PC-9 (cell line): ENCODE results near the gene EIF5. TPM values are rescaled to one million over a fixed set of nuclear protein-coding genes. Genes with fewer than 3 reads are reported as not detected.

Experiments
- BruUV-seq: library from RNA; stranded (reverse); fragments of 400-500 nt; replicated peaks from 2 replicates; lab custom pipeline; 2021; lab: Mats Ljungman, UMichigan
- CTCF ChIA-PET: fragments of 300-600 bp; sonication (Branson Sonifier 250); formaldehyde crosslinking; loops from one replicate; lab custom pipeline; 2022; ENCODE audit warnings: antibody characterized with exemption; lab: Charles Lee
- POLR2A ChIA-PET: fragments of 300-600 bp; sonication (Branson Sonifier 250); formaldehyde crosslinking; loops from one replicate; lab custom pipeline; 2022; ENCODE audit warnings: antibody characterized with exemption; ENCODE audit not compliant: unreplicated experiment; lab: Charles Lee
- DNase-seq, 2 experiments: peaks; one replicate each; pipeline versions ENCODE4 v3.0.0 to v3.0.0-alpha.2; 2015 to 2022; ENCODE audit warnings: mixed read lengths in 1 of 2
- H2AFZ ChIP-seq: fragments of 200-600 bp; sonication (generic); 2 replicates; pipeline ENCODE4 v1.8.1; 2017; ENCODE audit warnings: antibody characterized with exemption
- H3F3A ChIP-seq: fragments of 200-600 bp; sonication (generic); 2 replicates; pipeline ENCODE4 v1.8.1; 2017; ENCODE audit warnings: antibody characterized with exemption, mild to moderate bottlenecking, low read depth; ENCODE audit not compliant: insufficient read depth
- H3K27ac ChIP-seq: fragments of 200-600 bp; sonication (generic); 2 replicates; pipeline ENCODE4 v1.6.1; 2016; ENCODE audit warnings: mixed run types
- H3K27me3 ChIP-seq: fragments of 200-600 bp; sonication (generic); 2 replicates; pipeline ENCODE4 v1.6.1; 2016; ENCODE audit warnings: low read depth, mixed run types; ENCODE audit not compliant: insufficient read depth
- H3K36me3 ChIP-seq: fragments of 200-600 bp; sonication (generic); 2 replicates; pipeline ENCODE4 v1.6.1; 2016; ENCODE audit warnings: low read depth, mixed run types
- H3K4me1 ChIP-seq: fragments of 200-600 bp; sonication (generic); replicated peaks from 2 replicates; pipeline ENCODE4 v1.6.1; 2016; ENCODE audit warnings: mixed run types; ENCODE audit not compliant: insufficient read depth
- H3K4me2 ChIP-seq: fragments of 200-600 bp; sonication (generic); 2 replicates; pipeline ENCODE4 v1.6.1; 2017; ENCODE audit warnings: mixed run types
- H3K4me3 ChIP-seq: fragments of 200-600 bp; sonication (generic); 2 replicates; pipeline ENCODE4 v1.6.1; 2016; ENCODE audit warnings: mixed run types
- H3K79me2 ChIP-seq: fragments of 200-600 bp; sonication (generic); 2 replicates; pipeline ENCODE4 v1.6.1; 2017; ENCODE audit warnings: low read depth, mixed run types
- H3K9me2 ChIP-seq: fragments of 200-600 bp; sonication (generic); 2 replicates; pipeline ENCODE4 v1.8.1; 2017; ENCODE audit warnings: mild to moderate bottlenecking; ENCODE audit not compliant: insufficient read depth
- H3K9me3 ChIP-seq: fragments of 200-600 bp; sonication (generic); 2 replicates; pipeline ENCODE4 v1.8.1; 2016; ENCODE audit warnings: low read depth; ENCODE audit not compliant: insufficient read depth
- H4K20me1 ChIP-seq: fragments of 200-600 bp; sonication (generic); 2 replicates; pipeline ENCODE4 v1.8.1; 2017; ENCODE audit not compliant: insufficient read depth
- EZH2 ChIP-seq: fragments of 200-600 bp; sonication (generic); IDR thresholded peaks from 2 replicates; pipeline ENCODE4 v1.8.0; 2017; ENCODE audit warnings: antibody characterized with exemption, low read depth
- intact Hi-C: fragments of 100-400 bp; cut with micrococcal nuclease; formaldehyde crosslinking; loops from one replicate; pipeline ENCODE4 v1.10.0; 2022; ENCODE audit not compliant: unreplicated experiment
- total RNA-seq: library from RNA; stranded (reverse); gene quantifications from 2 replicates; pipeline ENCODE4 v1.2.3, GENCODE V29; 2021
- TF ChIP-seq, protein P1 (sequence below): fragments of 200-600 bp; sonication (generic); conservative IDR thresholded peaks from 2 replicates; pipeline ENCODE4 v1.6.1; 2017; ENCODE audit warnings: mixed run types, antibody characterized with exemption, mild to moderate bottlenecking, moderate library complexity

EIF5 gene
- total RNA-seq, 1 experiment from 2014 or later = 330 TPM

DNA sequence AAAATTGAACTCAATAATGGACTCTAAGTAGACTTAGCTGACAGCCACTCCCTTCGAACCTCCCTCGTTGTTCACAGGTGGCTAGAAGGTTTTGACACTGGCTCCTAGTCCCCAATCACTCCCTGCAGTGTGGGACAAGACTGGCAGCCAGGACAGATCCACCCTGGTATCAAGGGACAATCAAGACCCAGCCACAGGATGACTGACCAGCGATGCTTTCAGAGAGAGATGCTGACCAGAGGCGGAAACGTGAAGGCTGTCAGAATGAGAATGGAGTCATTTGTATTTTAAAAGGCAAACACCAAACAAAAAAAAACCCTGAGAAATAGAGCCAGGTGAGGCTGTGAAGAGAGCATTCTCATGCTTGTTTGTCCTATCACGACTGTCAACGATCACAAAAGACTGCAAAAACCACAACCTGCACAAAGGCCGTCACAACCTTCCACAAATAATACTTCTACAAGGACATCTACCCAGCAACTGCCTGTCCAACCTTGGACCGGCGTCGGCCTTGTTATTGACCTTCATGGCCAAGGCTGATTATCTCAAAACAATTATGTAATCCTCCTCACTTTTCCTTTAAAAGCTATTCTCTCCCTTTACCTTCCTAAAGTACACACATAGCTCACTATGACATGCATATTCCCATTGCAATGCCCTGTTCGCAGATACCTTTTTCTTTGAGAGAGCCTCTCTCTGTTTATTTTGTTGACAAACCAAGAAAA lies 13.2 kb downstream of the EIF5 start:
- Histone ChIP-seq H3K4me2 (no peak overlapping the region), H3K36me3 (peaks cover 25% of the 10 kb centered on the region), H4K20me1 (peaks cover 33% of the 10 kb centered on the region), H3K9me2 (no peaks in the 10 kb centered on the region), H3K4me3 (no peak overlapping the region), H3K27me3 (no peaks in the 10 kb centered on the region), H2AFZ (no peak overlapping the region), H3F3A (peaks cover 70% of the 10 kb centered on the region), H3K4me1 (peaks cover 6% of the 10 kb centered on the region; the same call in 1 of the 2 replicates), H3K9me3 (peaks cover 3% of the 10 kb centered on the region), H3K27ac (no peak overlapping the region), H3K79me2 (no peaks in the 10 kb centered on the region)
- intact Hi-C loops = no loop called here
- DNase-seq = no peak
- TF ChIP-seq, protein P1, sequence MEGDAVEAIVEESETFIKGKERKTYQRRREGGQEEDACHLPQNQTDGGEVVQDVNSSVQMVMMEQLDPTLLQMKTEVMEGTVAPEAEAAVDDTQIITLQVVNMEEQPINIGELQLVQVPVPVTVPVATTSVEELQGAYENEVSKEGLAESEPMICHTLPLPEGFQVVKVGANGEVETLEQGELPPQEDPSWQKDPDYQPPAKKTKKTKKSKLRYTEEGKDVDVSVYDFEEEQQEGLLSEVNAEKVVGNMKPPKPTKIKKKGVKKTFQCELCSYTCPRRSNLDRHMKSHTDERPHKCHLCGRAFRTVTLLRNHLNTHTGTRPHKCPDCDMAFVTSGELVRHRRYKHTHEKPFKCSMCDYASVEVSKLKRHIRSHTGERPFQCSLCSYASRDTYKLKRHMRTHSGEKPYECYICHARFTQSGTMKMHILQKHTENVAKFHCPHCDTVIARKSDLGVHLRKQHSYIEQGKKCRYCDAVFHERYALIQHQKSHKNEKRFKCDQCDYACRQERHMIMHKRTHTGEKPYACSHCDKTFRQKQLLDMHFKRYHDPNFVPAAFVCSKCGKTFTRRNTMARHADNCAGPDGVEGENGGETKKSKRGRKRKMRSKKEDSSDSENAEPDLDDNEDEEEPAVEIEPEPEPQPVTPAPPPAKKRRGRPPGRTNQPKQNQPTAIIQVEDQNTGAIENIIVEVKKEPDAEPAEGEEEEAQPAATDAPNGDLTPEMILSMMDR = no peak
- CTCF ChIA-PET = interaction anchor here (0.6 kb wide), 1 partner anchor 708 kb away, joined by 7 read pairs; no protein-coding TSS in a partner anchor
- BruUV-seq = no TSS peak
- POLR2A ChIA-PET = interaction anchor here (0.5 to 0.7 kb wide), 2 partner anchors 15 to 16 kb away, joined by 6 to 7 read pairs; no protein-coding TSS in a partner anchor

- no peak overlapping the region for H3K4me2 ChIP-seq
- peaks cover 6% of the 10 kb centered on the region; the same call in 1 of the 2 replicates for H3K4me1 ChIP-seq
- no peak overlapping the region for H3K27ac ChIP-seq
- H3K36me3 ChIP-seq = peaks cover 16% of the 10 kb centered on the region
- H3K9me2 ChIP-seq = no peaks in the 10 kb centered on the region
- H3K79me2 ChIP-seq = no peaks in the 10 kb centered on the region
- ChIA-PET POLR2A (interaction anchor here (0.5 kb wide), 1 partner anchor 17 kb away, joined by 7 read pairs; no protein-coding TSS in a partner anchor), CTCF (no interaction called here)
- peaks cover 6% of the 10 kb centered on the region for H3K9me3 ChIP-seq
- no peak overlapping the region for H2AFZ ChIP-seq
- BruUV-seq = no TSS peak
- no peaks in the 10 kb centered on the region for H3K27me3 ChIP-seq
- H4K20me1 ChIP-seq = peaks cover 24% of the 10 kb centered on the region
- no peak for TF ChIP-seq EZH2
- TF ChIP-seq, protein P1 = no peak
- DNase-seq = no peak
- no peak overlapping the region for H3K4me3 ChIP-seq
- H3F3A ChIP-seq = peaks cover 67% of the 10 kb centered on the region
- intact Hi-C loops = no loop called here
Observed at GRCh38 chr14:103348154-103348553, 14.1 kb downstream of the EIF5 start.

GRCh38 chr14:103349982-103350381 lies 15.9 kb downstream of the EIF5 start:
- H3K9me2 ChIP-seq = no peaks in the 10 kb centered on the region
- peaks cover 16% of the 10 kb centered on the region for H3K4me1 ChIP-seq
- peaks cover 9% of the 10 kb centered on the region for H3K9me3 ChIP-seq
- H3K4me3 ChIP-seq = no peak overlapping the region
- DNase-seq = no peak
- ChIA-PET CTCF (no interaction called here), POLR2A (no interaction called here)
- intact Hi-C loops = loop anchor here (5.0 kb wide), 1 partner anchor 53 kb away; no protein-coding TSS in a partner anchor
- H3K36me3 ChIP-seq = no peaks in the 10 kb centered on the region
- peaks cover 5% of the 10 kb centered on the region; the same call in 1 of the 2 replicates for H4K20me1 ChIP-seq
- peaks cover 67% of the 10 kb centered on the region for H3F3A ChIP-seq
- no peak overlapping the region for H3K4me2 ChIP-seq
- TF ChIP-seq EZH2 = no peak
- TF ChIP-seq, protein P1 = no peak
- no peaks in the 10 kb centered on the region for H3K79me2 ChIP-seq
- no TSS peak for BruUV-seq
- no peaks in the 10 kb centered on the region for H3K27me3 ChIP-seq
- H3K27ac ChIP-seq = no peak overlapping the region
- H2AFZ ChIP-seq = no peak overlapping the region
